Peyer's patch (tissue), 4 donors: ENCODE measurements around the gene DCTD. TPM values are rescaled to one million over a fixed set of nuclear protein-coding genes. Genes with fewer than 3 reads are reported as not detected.

Source experiments
- DNase-seq, 3 donors: peaks; one replicate each; pipeline ENCODE4 v3.0.0-alpha.2; 2017 to 2019
- H3K27ac ChIP-seq, 4 donors: fragments of 200-600 bp; sonication (generic); one replicate each; pipeline ENCODE4 v1.5.1; 2016 to 2019
- H3K27me3 ChIP-seq, 2 donors: fragments of 200-600 bp; sonication (generic); one replicate each; pipeline ENCODE4 v1.5.1; 2019
- H3K36me3 ChIP-seq, 3 donors: fragments of 200-600 bp; sonication (generic); one replicate each; pipeline ENCODE4 v1.5.1; 2016 to 2019
- H3K4me1 ChIP-seq, 4 donors: fragments of 200-600 bp; sonication (generic); one replicate each; pipeline ENCODE4 v1.5.1; 2016 to 2019
- H3K4me3 ChIP-seq, 4 donors: fragments of 200-600 bp; sonication (generic); 1 replicate in 3 of 4; 2 replicates in 1 of 4; pipeline ENCODE4 v1.5.1; 2016 to 2019; ENCODE audit warnings: mild to moderate bottlenecking in 1 of 4
- H3K9me3 ChIP-seq, 4 donors: fragments of 200-600 bp; sonication (generic); one replicate each; pipeline ENCODE4 v1.5.1; 2016 to 2019; ENCODE audit warnings: mild to moderate bottlenecking in 1 of 4
- POLR2A ChIP-seq, 2 donors: fragments of 450-650 bp; IDR thresholded peaks; one replicate each; pipeline ENCODE4 v1.5.1; 2017; ENCODE audit warnings: antibody characterized with exemption in 2 of 2, mild to moderate bottlenecking in 2 of 2, moderate library complexity in 2 of 2
- total RNA-seq, 4 donors: library from RNA; depleted of rRNA; stranded (reverse); fragments of >200 nt; gene quantifications; one replicate each; pipeline ENCODE4 v1.1.0, GENCODE V29; 2016
- TF ChIP-seq, protein P1 (sequence below), 6 experiments: fragments of 450-650 bp in 4 of 6; fragments of 200-600 bp in 2 of 6; sonication (generic) in 1 of 6; IDR thresholded peaks; one replicate each; pipeline ENCODE4 v1.5.1; 2017 to 2019; ENCODE audit warnings: antibody characterized with exemption in 6 of 6, mild to moderate bottlenecking in 3 of 6, moderate library complexity in 1 of 6

Gene DCTD
- total RNA-seq, 4 donors from 2014 or later: 21.7 to 42.1 (median 28.4) TPM

DNA sequence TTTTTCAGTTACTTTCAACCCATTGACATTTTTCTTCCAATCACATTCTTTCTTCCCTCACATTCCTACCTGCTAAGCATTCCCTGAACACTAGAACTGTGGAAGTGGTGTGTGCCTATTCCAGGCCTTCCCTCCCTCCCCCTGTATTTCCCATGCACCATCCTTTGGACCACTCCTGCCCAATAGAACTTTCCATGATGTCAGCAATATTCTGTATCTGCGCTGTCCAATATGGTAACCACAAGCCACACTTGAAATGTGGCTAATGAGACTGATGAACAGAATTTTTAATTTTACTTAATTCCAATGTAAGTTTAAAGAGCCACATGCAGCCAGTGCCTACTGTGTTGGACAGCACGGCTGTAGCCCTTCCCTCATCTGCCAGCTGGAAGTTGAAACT lies 57.5 kb downstream of the DCTD start:
- TF ChIP-seq, protein P1, sequence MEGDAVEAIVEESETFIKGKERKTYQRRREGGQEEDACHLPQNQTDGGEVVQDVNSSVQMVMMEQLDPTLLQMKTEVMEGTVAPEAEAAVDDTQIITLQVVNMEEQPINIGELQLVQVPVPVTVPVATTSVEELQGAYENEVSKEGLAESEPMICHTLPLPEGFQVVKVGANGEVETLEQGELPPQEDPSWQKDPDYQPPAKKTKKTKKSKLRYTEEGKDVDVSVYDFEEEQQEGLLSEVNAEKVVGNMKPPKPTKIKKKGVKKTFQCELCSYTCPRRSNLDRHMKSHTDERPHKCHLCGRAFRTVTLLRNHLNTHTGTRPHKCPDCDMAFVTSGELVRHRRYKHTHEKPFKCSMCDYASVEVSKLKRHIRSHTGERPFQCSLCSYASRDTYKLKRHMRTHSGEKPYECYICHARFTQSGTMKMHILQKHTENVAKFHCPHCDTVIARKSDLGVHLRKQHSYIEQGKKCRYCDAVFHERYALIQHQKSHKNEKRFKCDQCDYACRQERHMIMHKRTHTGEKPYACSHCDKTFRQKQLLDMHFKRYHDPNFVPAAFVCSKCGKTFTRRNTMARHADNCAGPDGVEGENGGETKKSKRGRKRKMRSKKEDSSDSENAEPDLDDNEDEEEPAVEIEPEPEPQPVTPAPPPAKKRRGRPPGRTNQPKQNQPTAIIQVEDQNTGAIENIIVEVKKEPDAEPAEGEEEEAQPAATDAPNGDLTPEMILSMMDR (IDR thresholded peaks at IDR 0.05): no peak
- H3K4me1 ChIP-seq: no peaks in the 10 kb centered on the region
- H3K9me3 ChIP-seq: no peaks in the 10 kb centered on the region
- H3K4me3 ChIP-seq: no peak overlapping the region
- no peaks in the 10 kb centered on the region for H3K27me3 ChIP-seq
- no peaks in the 10 kb centered on the region for H3K36me3 ChIP-seq
- no peak for DNase-seq
- H3K27ac ChIP-seq: no peak overlapping the region

DNA sequence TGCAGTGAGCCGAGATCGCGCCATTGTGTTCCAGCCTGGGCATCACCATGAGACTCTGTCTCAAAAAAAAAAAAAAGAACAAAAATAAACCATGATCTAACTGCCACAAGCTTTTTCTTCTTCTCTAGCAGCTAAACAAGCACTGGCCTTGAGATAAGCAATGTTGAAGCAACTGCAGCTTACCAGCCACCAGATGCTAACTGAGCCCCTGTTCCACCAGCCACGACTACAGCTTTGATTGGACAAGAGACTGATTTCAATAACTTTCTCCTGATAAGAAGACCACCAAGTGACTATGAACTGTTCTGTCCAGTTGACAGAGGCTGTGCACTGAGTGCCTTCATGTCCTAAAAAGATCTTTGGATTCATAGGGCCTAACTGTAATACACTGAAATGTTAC lies 58.5 kb downstream of the DCTD start:
- H3K27ac ChIP-seq: no peak overlapping the region
- H3K36me3 ChIP-seq: no peaks in the 10 kb centered on the region
- H3K4me3 ChIP-seq: no peak overlapping the region
- TF ChIP-seq, protein P1 (IDR thresholded peaks at IDR 0.05): no peak
- TF ChIP-seq POLR2A (IDR thresholded peaks at IDR 0.05): no peak
- DNase-seq: no peak
- no peaks in the 10 kb centered on the region for H3K27me3 ChIP-seq
- H3K9me3 ChIP-seq: no peaks in the 10 kb centered on the region
- H3K4me1 ChIP-seq: no peaks in the 10 kb centered on the region

DNA sequence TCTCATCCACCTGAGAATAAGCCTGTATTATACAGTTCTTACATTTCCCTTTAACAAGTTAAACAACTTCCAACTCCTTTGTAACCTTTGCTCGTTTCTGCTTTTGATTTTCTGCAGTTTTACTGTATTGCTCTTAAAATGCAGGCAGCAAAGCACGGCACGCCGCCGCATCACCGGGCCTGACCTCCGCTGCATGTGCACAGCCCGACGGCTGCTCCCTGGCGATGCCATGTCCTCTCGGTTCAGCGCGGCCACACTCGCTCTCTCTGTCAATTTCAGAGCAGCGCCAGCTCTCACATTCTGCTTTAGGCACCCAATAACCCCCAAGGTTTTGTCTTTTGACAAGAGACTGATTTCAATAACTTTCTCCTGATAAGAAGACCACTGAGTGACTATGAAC lies 60.3 kb downstream of the DCTD start:
- Histone ChIP-seq H3K4me3 (no peak overlapping the region), H3K27ac (no peak overlapping the region), H3K4me1 (no peaks in the 10 kb centered on the region), H3K9me3 (no peaks in the 10 kb centered on the region), H3K27me3 (no peaks in the 10 kb centered on the region), H3K36me3 (no peaks in the 10 kb centered on the region)
- no peak for DNase-seq
- TF ChIP-seq, protein P1 (IDR thresholded peaks at IDR 0.05): no peak
- no peak for TF ChIP-seq POLR2A (IDR thresholded peaks at IDR 0.05)

DNA sequence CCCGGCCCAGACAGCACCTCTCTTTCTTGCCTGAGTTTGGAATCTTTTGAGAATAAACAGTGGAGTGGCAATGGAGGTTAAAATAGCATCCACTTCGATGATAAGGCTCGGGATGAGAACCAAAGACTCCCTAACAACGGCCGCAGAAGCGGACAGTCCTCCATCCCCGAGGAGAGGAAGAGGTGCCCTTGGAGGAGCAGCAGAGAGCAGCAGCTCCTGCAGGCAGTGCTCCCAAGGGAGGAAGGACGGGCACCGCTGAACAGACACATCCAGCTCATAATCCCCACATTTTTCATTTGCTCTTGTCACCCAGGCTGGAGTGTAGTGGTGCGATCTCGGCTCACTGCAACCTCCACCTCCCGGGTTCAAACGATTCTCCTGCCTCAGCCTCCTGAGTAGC lies 61.3 kb downstream of the DCTD start:
- Histone ChIP-seq H3K27me3 (no peaks in the 10 kb centered on the region), H3K36me3 (no peaks in the 10 kb centered on the region), H3K27ac (no peak overlapping the region), H3K9me3 (no peaks in the 10 kb centered on the region), H3K4me3 (no peak overlapping the region), H3K4me1 (no peaks in the 10 kb centered on the region)
- TF ChIP-seq, protein P1 (IDR thresholded peaks at IDR 0.05): no peak
- no peak for TF ChIP-seq POLR2A (IDR thresholded peaks at IDR 0.05)
- no peak for DNase-seq

DNA sequence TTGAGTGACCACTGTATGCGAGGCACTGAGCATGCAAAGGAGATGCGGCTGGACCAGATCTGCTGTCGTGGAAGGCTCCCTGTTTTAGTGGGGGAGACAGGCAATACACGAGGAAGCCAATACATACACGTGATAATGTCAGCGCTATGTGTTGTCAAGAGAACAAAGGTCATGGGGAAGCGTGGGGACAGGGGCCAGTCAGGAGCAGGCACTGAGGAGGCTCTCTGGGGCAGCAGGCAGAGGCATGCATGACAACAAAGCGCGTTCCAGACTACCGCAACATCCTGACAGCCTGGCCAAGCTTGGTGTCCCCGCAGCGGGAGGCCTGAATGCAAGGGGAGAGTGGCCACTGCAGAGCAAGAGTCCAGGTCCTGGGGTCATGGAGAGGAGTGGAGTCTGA lies 61.9 kb downstream of the DCTD start:
- no peak for TF ChIP-seq POLR2A (IDR thresholded peaks at IDR 0.05)
- TF ChIP-seq, protein P1 (IDR thresholded peaks at IDR 0.05): no peak
- H3K27ac ChIP-seq: no peak overlapping the region
- H3K36me3 ChIP-seq: no peaks in the 10 kb centered on the region
- DNase-seq: no peak
- H3K4me3 ChIP-seq: no peak overlapping the region
- H3K27me3 ChIP-seq: no peaks in the 10 kb centered on the region
- H3K4me1 ChIP-seq: no peaks in the 10 kb centered on the region
- no peaks in the 10 kb centered on the region for H3K9me3 ChIP-seq

DNA sequence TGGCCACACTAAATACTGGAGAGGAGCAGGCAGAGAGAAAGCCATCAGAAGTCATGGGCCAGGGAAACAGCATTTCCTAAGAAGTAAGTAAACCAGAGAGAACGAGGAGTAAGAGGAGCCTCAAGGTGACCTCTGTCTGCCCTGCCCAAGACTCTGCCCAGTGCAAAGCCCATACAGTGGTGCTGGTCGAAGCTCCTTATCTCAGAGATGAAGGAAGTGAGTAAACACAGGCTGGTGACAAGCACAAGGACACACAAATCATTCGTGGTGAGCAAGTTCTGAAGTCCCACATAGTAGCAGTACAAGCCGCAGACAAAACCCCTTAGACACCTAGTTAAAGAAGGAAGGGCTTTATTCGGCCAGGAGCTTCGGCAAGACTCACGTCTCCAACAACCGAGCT lies 62.7 kb downstream of the DCTD start:
- Histone ChIP-seq H3K36me3 (no peaks in the 10 kb centered on the region), H3K4me1 (no peaks in the 10 kb centered on the region), H3K9me3 (no peaks in the 10 kb centered on the region), H3K27me3 (no peaks in the 10 kb centered on the region), H3K27ac (no peak overlapping the region), H3K4me3 (no peak overlapping the region)
- TF ChIP-seq, protein P1 (IDR thresholded peaks at IDR 0.05): no peak
- TF ChIP-seq POLR2A (IDR thresholded peaks at IDR 0.05): no peak
- DNase-seq: no peak
